NB4 (cell line): ENCODE results near the gene MISP.

Experiments used
- CTCF ChIP-seq: IDR thresholded peaks from one replicate; pipeline ENCODE4 v1.5.1; 2012; ENCODE audit warnings: low read depth, low read length
- MAX ChIP-seq: IDR thresholded peaks from 2 replicates; pipeline ENCODE4 v1.6.1; 2011; ENCODE audit warnings: low read depth, low read length
- POLR2A ChIP-seq: IDR thresholded peaks from 2 replicates; pipeline ENCODE4 v1.6.1; 2011; ENCODE audit warnings: mild to moderate bottlenecking; ENCODE audit not compliant: insufficient read length; ENCODE audit errors: extremely low read depth

GRCh38 chr19:772730-773436 is 22.0 kb downstream of the MISP start:
- TF ChIP-seq CTCF, result no peak
- no peak for TF ChIP-seq POLR2A
- TF ChIP-seq MAX, result no peak
